ENCODE results near the gene SLC39A2. TPM values are rescaled to one million over a fixed set of nuclear protein-coding genes. Genes with fewer than 3 reads are reported as not detected.
A peak's percentile ranks its signal among the peaks of the same experiment; 100 is the strongest.

SLC39A2 gene
- total RNA-seq, 4 donors from 2014 or later, result not detected

GRCh38 chr14:21018286-21018685 lies 19.2 kb downstream of the SLC39A2 start:
- no peaks in the 10 kb centered on the region for H3K27me3 ChIP-seq
- H3K4me1 ChIP-seq, result peaks cover 76 to 92% of the 10 kb centered on the region in 2 donors
- peak overlapping the region; percentile 97 to 100 (median 100) for H3K27ac ChIP-seq
- in situ Hi-C loops (cut with MboI; ENCODE audit: low sequenced_read_pairs in 4 of 4), result loop anchor here (10.0 kb wide), 2 partner anchors 77 to 87 kb away; partner anchors contain the start of genes TMEM253 (in 2 of the 4) and ZNF219 (in 2 of the 4)
- H3K9me3 ChIP-seq, result no peaks in the 10 kb centered on the region
- intact Hi-C loops (cut with DNase I; ENCODE audit: low total_unique reads), result no loop called here
- DNase-seq, result peak in 1 of 2 donors; percentile 50
- H3K36me3 ChIP-seq, result peaks cover 0 to 72% of the 10 kb centered on the region in 2 donors
- no peak overlapping the region for H3K4me3 ChIP-seq
- TF ChIP-seq POLR2A (IDR thresholded peaks at IDR 0.05) (no peak), CTCF (IDR thresholded peaks at IDR 0.05 in 4 of 5, conservative IDR thresholded peaks at IDR 0.05 in 1 of 5) (no peak)
- ATAC-seq, result no peak

- peaks cover 81 to 96% of the 10 kb centered on the region in 2 donors for H3K4me1 ChIP-seq
- peak overlapping the region; percentile 97 to 100 (median 100) for H3K27ac ChIP-seq
- intact Hi-C loops (cut with DNase I; ENCODE audit: low total_unique reads) (no loop called here), in situ Hi-C loops (cut with MboI; ENCODE audit: low sequenced_read_pairs in 4 of 4) (loop anchor here (10.0 kb wide), 2 partner anchors 76 to 86 kb away; partner anchors contain the start of genes TMEM253 (in 2 of the 4) and ZNF219 (in 2 of the 4))
- no peak for DNase-seq
- peaks cover 0 to 74% of the 10 kb centered on the region in 2 donors for H3K36me3 ChIP-seq
- no peaks in the 10 kb centered on the region for H3K27me3 ChIP-seq
- no peaks in the 10 kb centered on the region for H3K9me3 ChIP-seq
- TF ChIP-seq POLR2A (IDR thresholded peaks at IDR 0.05), result no peak
- TF ChIP-seq CTCF (IDR thresholded peaks at IDR 0.05 in 4 of 5, conservative IDR thresholded peaks at IDR 0.05 in 1 of 5), result no peak
- ATAC-seq, result no peak
- no peak overlapping the region for H3K4me3 ChIP-seq
Observed at GRCh38 chr14:21018781-21019180, 19.7 kb downstream of the SLC39A2 start.

- H3K36me3 ChIP-seq, result peaks cover 0 to 74% of the 10 kb centered on the region in 2 donors
- in situ Hi-C loops (cut with MboI; ENCODE audit: low sequenced_read_pairs in 4 of 4) (loop anchor here (10.0 kb wide), 2 partner anchors 75 to 85 kb away; partner anchors contain the start of genes TMEM253 (in 2 of the 4) and ZNF219 (in 2 of the 4)), intact Hi-C loops (cut with DNase I; ENCODE audit: low total_unique reads) (no loop called here)
- no peaks in the 10 kb centered on the region for H3K9me3 ChIP-seq
- H3K27me3 ChIP-seq, result no peaks in the 10 kb centered on the region
- ATAC-seq (no peak), DNase-seq (no peak)
- H3K4me3 ChIP-seq, result peak overlapping the region in 1 of 4 donors; percentile 16
- H3K4me1 ChIP-seq, result peaks cover 87 to 95% of the 10 kb centered on the region in 2 donors
- TF ChIP-seq POLR2A (IDR thresholded peaks at IDR 0.05) (no peak), CTCF (IDR thresholded peaks at IDR 0.05 in 4 of 5, conservative IDR thresholded peaks at IDR 0.05 in 1 of 5) (no peak)
- peak overlapping the region; percentile 97 to 100 (median 100) for H3K27ac ChIP-seq
Observed at GRCh38 chr14:21019366-21019765, 20.3 kb downstream of the SLC39A2 start.

GRCh38 chr14:21020977-21021545 lies 22.0 kb downstream of the SLC39A2 start:
- H3K4me3 ChIP-seq, result peak overlapping the region in 3 of 4 donors; percentile 99
- intact Hi-C loops (cut with DNase I; ENCODE audit: low total_unique reads) (no loop called here), in situ Hi-C loops (cut with MboI; ENCODE audit: low sequenced_read_pairs in 4 of 4) (no loop called here)

More at GRCh38 chr14:21020977-21021545, 22.0 kb downstream of the SLC39A2 start:
- Histone ChIP-seq H3K36me3 (peaks cover 0 to 74% of the 10 kb centered on the region in 2 donors), H3K4me1 (peaks cover 77 to 81% of the 10 kb centered on the region in 2 donors), H3K27ac (peak overlapping the region; percentile 97 to 100 (median 100)), H3K9me3 (no peaks in the 10 kb centered on the region), H3K27me3 (no peaks in the 10 kb centered on the region)
- DNase-seq (no peak), ATAC-seq (no peak)
- TF ChIP-seq CTCF (IDR thresholded peaks at IDR 0.05 in 4 of 5, conservative IDR thresholded peaks at IDR 0.05 in 1 of 5), result no peak
- no peak for TF ChIP-seq POLR2A (IDR thresholded peaks at IDR 0.05)
